Ovary (tissue), 9 donors: Measurements from ENCODE around the gene TMBIM6. TPM values are rescaled to one million over a fixed set of nuclear protein-coding genes. Genes with fewer than 3 reads are reported as not detected.

Experiments used
- DNase-seq, 5 donors: peaks; one replicate each; pipeline ENCODE4 v3.0.0-alpha.2; 2019 to 2020
- H3K27ac ChIP-seq, 2 donors: fragments of 200-600 bp; one replicate each; pipeline versions ENCODE4 v1.5.1 to v1.8.0; 2019 to 2022
- H3K27me3 ChIP-seq: fragments of 200-600 bp; one replicate; pipeline ENCODE4 v1.8.0; 2022
- H3K36me3 ChIP-seq: fragments of 200-600 bp; sonication (generic); one replicate; pipeline ENCODE4 v1.5.1; 2019
- H3K4me1 ChIP-seq: one replicate; pipeline ENCODE4 v1.8.1; 2013; ENCODE audit warnings: mild to moderate bottlenecking, moderate library complexity; ENCODE audit not compliant: insufficient read depth
- H3K4me3 ChIP-seq: fragments of 200-600 bp; sonication (generic); one replicate; pipeline ENCODE4 v1.5.1; 2017
- H3K9me3 ChIP-seq, 2 donors: fragments of 200-600 bp in 1 of 2; sonication (generic) in 1 of 2; one replicate each; pipeline versions ENCODE4 v1.5.1 to v1.8.1; 2013 to 2019; ENCODE audit warnings: mild to moderate bottlenecking in 1 of 2, moderate library complexity in 1 of 2
- EP300 ChIP-seq: sonication (generic); formaldehyde crosslinking; IDR thresholded peaks from one replicate; pipeline ENCODE4 v1.6.1; 2017; ENCODE audit warnings: antibody characterized with exemption
- POLR2A ChIP-seq: fragments of 450-650 bp; IDR thresholded peaks from one replicate; pipeline ENCODE4 v1.6.1; 2017; ENCODE audit warnings: antibody characterized with exemption, mild to moderate bottlenecking, moderate library complexity
- WGBS, 3 donors: extraction: QIAGEN DNeasy Blood & Tissue Kit in 1 of 3; methylation state at CpG; one replicate each; pipeline versions ENCODE4 v1.1.5 to v1.1.7; 2013 to 2017; 5-methylcytosine and 5-hydroxymethylcytosine counted together
- intact Hi-C, 4 donors: fragments of 100-400 bp; cut with DNase I; formaldehyde crosslinking; loops; one replicate each; pipeline versions ENCODE4 v1.11.0 to v1.15.1; 2022 to 2023
- polyA plus RNA-seq, 2 donors: library from polyadenylated mRNA; stranded (reverse); fragments of 200-250 nt in 1 of 2; fragments of 350-450 nt in 1 of 2; fragmentation: Illumina TruSeq in 1 of 2; extraction: RNeasy Lipid Tissue Mini Kit (QIAGEN cat#74804) in 1 of 2; gene quantifications; one replicate each; pipeline ENCODE4 v1.2.3, GENCODE V29; 2013 to 2014
- small RNA-seq: library from RNA; depleted of rRNA; stranded (forward); fragments of <200 nt; gene quantifications from one replicate; pipeline ENCODE3, GENCODE V24; 2016
- total RNA-seq, 7 donors: library from RNA; depleted of rRNA in 2 of 7; stranded (reverse); fragments of >200 nt in 2 of 7; fragmentation: NEBNext Ultra II Directional in 3 of 7; extraction: Animal tissue kit (Norgen Biotek cat#: 25700) in 3 of 7; gene quantifications; one replicate each; pipeline versions ENCODE4 v1.1.0 to v1.2.4, GENCODE V29; 2016 to 2023
- TF ChIP-seq, protein P1 (sequence below), 3 donors: fragments of 450-650 bp in 2 of 3; fragments of 200-600 bp in 1 of 3; IDR thresholded peaks; one replicate each; pipeline versions ENCODE4 v1.5.1 to v1.8.0; 2016 to 2022; ENCODE audit warnings: antibody characterized with exemption in 3 of 3, mild to moderate bottlenecking in 1 of 3
- donor health status: DM: no; HTN: no; CAD: no; lungs with moderate emphysema.
- donor health status: DM: no; HTN: no; CAD: no.
- donor health status: Bipolar disorder and iron deficiency.
- donor health status: DM: yes; HTN: yes; CAD: no.
- donor health status: DM: no; HTN: no; CAD: no.
- donor health status: DM: yes; HTN: yes; CAD: no.

Gene TMBIM6
- total and polyA plus RNA-seq, 9 donors, result 203 to 677 (median 335) TPM

DNA sequence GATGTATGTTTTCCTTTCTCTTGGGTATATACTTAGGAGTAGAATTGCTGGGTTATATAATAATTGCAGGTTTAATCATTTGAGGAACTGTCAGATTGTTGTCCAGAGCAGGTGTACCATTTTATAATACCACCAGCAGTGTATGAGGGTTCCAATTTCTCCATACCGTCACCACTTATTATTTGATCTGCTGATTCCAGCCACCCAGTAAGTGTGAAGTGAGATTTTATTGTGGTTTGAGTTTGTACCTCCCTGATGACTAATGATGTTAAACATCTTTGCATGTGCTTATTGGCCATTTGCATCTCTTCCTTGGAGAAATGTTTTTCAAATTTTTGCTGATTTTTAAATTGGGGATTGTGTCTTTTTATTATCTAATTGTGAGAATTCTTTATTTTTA is 71.8 kb downstream of the TMBIM6 start:
- 74 to 80% (median 77%) methylated on average over 1 of the region's 1 CpG for WGBS, 3 donors
- Histone ChIP-seq H3K27me3 (no peaks in the 10 kb centered on the region), H3K9me3 (no peaks in the 10 kb centered on the region), H3K4me1 (peaks cover 18% of the 10 kb centered on the region), H3K27ac (no peak overlapping the region), H3K4me3 (no peak overlapping the region), H3K36me3 (no peaks in the 10 kb centered on the region)
- no peak for TF ChIP-seq POLR2A
- TF ChIP-seq, protein P1, sequence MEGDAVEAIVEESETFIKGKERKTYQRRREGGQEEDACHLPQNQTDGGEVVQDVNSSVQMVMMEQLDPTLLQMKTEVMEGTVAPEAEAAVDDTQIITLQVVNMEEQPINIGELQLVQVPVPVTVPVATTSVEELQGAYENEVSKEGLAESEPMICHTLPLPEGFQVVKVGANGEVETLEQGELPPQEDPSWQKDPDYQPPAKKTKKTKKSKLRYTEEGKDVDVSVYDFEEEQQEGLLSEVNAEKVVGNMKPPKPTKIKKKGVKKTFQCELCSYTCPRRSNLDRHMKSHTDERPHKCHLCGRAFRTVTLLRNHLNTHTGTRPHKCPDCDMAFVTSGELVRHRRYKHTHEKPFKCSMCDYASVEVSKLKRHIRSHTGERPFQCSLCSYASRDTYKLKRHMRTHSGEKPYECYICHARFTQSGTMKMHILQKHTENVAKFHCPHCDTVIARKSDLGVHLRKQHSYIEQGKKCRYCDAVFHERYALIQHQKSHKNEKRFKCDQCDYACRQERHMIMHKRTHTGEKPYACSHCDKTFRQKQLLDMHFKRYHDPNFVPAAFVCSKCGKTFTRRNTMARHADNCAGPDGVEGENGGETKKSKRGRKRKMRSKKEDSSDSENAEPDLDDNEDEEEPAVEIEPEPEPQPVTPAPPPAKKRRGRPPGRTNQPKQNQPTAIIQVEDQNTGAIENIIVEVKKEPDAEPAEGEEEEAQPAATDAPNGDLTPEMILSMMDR (IDR thresholded peaks at IDR 0.05), result no peak
- no peak for TF ChIP-seq EP300
- intact Hi-C loops, result no loop called here
- DNase-seq, result no peak

Small RNA genes lying within 50 kb of the gene (small RNA-seq; reads per million reads assigned to genes)
- gene AC020612.2 (not detected), gene LSM6P2 (not detected)

Other genes starting within 250 kb of the TMBIM6 start
- 1 to 10 TPM in 2 of 7 donors, under 1 TPM in 4, not detected in 1; 0.13 to 5.9 (median 0.77) TPM for gene KCNH3, start 202.5 kb upstream of the TMBIM6 start, total RNA-seq
- gene KCNH3, start 202.5 kb upstream of the TMBIM6 start, polyA plus RNA-seq, result under 1 TPM in 1 of 2 donors, not detected in 1; 0.27 TPM
- gene MCRS1, start 173.4 kb upstream of the TMBIM6 start, total RNA-seq, result 10 to 100 TPM; 38.5 to 56.2 (median 39.5) TPM
- gene MCRS1, start 173.4 kb upstream of the TMBIM6 start, polyA plus RNA-seq, result 10 to 100 TPM; 14.7 to 40.3 TPM
- 1 to 10 TPM in 2 of 7 donors, under 1 TPM in 5; 0.11 to 1.5 (median 0.84) TPM for gene FAM186B, start 135.9 kb upstream of the TMBIM6 start, total RNA-seq
- gene FAM186B, start 135.9 kb upstream of the TMBIM6 start, polyA plus RNA-seq, result under 1 TPM; 0.38 to 0.46 TPM
- gene PRPF40B, start 118.0 kb upstream of the TMBIM6 start, total RNA-seq, result 10 to 100 TPM; 29.8 to 72.6 (median 43.3) TPM
- gene PRPF40B, start 118.0 kb upstream of the TMBIM6 start, polyA plus RNA-seq, result 10 to 100 TPM; 13.4 to 31.4 TPM
- gene FMNL3, start 34.2 kb upstream of the TMBIM6 start, total RNA-seq, result 10 to 100 TPM; 15.7 to 58.1 (median 40.0) TPM
- gene FMNL3, start 34.2 kb upstream of the TMBIM6 start, polyA plus RNA-seq, result 10 to 100 TPM; 21.4 to 26.3 TPM
- gene NCKAP5L, start 86.9 kb downstream of the TMBIM6 start, total RNA-seq, result 10 to 100 TPM; 12.0 to 27.3 (median 22.8) TPM
- gene NCKAP5L, start 86.9 kb downstream of the TMBIM6 start, polyA plus RNA-seq, result 10 to 100 TPM in 1 of 2 donors, 1 to 10 TPM in 1; 2.5 to 13.8 TPM
- 1 to 10 TPM; 2.8 to 5.9 (median 4.7) TPM for gene BCDIN3D, start 101.5 kb downstream of the TMBIM6 start, total RNA-seq
- 1 to 10 TPM; 3.5 to 4.3 TPM for gene BCDIN3D, start 101.5 kb downstream of the TMBIM6 start, polyA plus RNA-seq
- 10 to 100 TPM in 1 of 7 donors, 1 to 10 TPM in 4, under 1 TPM in 2; under 0.01 to 19.3 (median 2.4) TPM for gene FAIM2, start 162.3 kb downstream of the TMBIM6 start, total RNA-seq
- gene FAIM2, start 162.3 kb downstream of the TMBIM6 start, polyA plus RNA-seq, result 1 to 10 TPM; 1.0 to 7.1 TPM
- 1 to 10 TPM in 1 of 7 donors, under 1 TPM in 1, not detected in 5; 0.11 to 2.1 TPM for gene AQP2, start 209.2 kb downstream of the TMBIM6 start, total RNA-seq
- 1 to 10 TPM in 1 of 2 donors, not detected in 1; 3.7 TPM for gene AQP2, start 209.2 kb downstream of the TMBIM6 start, polyA plus RNA-seq
- under 1 TPM in 4 of 7 donors, not detected in 3; 0.47 to 0.92 (median 0.53) TPM for gene AQP5, start 220.3 kb downstream of the TMBIM6 start, total RNA-seq
- under 1 TPM in 1 of 2 donors, not detected in 1; 0.12 TPM for gene AQP5, start 220.3 kb downstream of the TMBIM6 start, polyA plus RNA-seq
- gene AQP6, start 231.4 kb downstream of the TMBIM6 start, total RNA-seq, result under 1 TPM in 2 of 7 donors, not detected in 5; under 0.01 to 0.08 TPM
- gene AQP6, start 231.4 kb downstream of the TMBIM6 start, polyA plus RNA-seq, result under 1 TPM in 1 of 2 donors, not detected in 1; 0.04 TPM